Measurements from ENCODE around the gene MACO1.
"Not testable (repeated sequence)": the region's sequence is repeated elsewhere in the genome, so short reads cannot be mapped to it uniquely, and the experiment has no call there.

The MACO1 gene

GRCh38 chr1:25425098-25426085 is 5.3 kb upstream of the MACO1 start:
- no peak for DNase-seq

- no peak for DNase-seq
Observed at GRCh38 chr1:25427696-25428095, 3.0 kb upstream of the MACO1 start.

- DNase-seq: no peak
Observed at GRCh38 chr1:25428475-25429166, 2.1 kb upstream of the MACO1 start.

- no peak for DNase-seq
Observed at GRCh38 chr1:25430967-25431881, 527 bp downstream of the MACO1 start.

- no peak for DNase-seq
Observed at GRCh38 chr1:25431955-25432719, 1.4 kb downstream of the MACO1 start.

- no peak for DNase-seq
Observed at GRCh38 chr1:25432749-25433388, 2.2 kb downstream of the MACO1 start.

- DNase-seq: no peak
Observed at GRCh38 chr1:25433389-25434186, 2.9 kb downstream of the MACO1 start.

- no peak for DNase-seq
Observed at GRCh38 chr1:25435397-25436108, 4.9 kb downstream of the MACO1 start.

GRCh38 chr1:25437672-25438071 is 7.0 kb downstream of the MACO1 start:
- DNase-seq: no peak

- DNase-seq: no peak
Observed at GRCh38 chr1:25439287-25439686, 8.6 kb downstream of the MACO1 start.

GRCh38 chr1:25442178-25442577 is 11.5 kb downstream of the MACO1 start:
- DNase-seq: no peak

GRCh38 chr1:25443030-25443699 is 12.5 kb downstream of the MACO1 start:
- DNase-seq: no peak

- DNase-seq: not testable (repeated sequence)
Observed at GRCh38 chr1:25444604-25445003, 13.9 kb downstream of the MACO1 start.

- no peak for DNase-seq
Observed at GRCh38 chr1:25445993-25446538, 15.4 kb downstream of the MACO1 start.

- no peak for DNase-seq
Observed at GRCh38 chr1:25447547-25447946, 16.9 kb downstream of the MACO1 start.

- DNase-seq: no peak
Observed at GRCh38 chr1:25450891-25451290, 20.2 kb downstream of the MACO1 start.

GRCh38 chr1:25451908-25452307 is 21.2 kb downstream of the MACO1 start:
- no peak for DNase-seq

- no peak for DNase-seq
Observed at GRCh38 chr1:25456502-25456901, 25.8 kb downstream of the MACO1 start.

Data from GOT3 (cell line).